GM12873 (cell line): ENCODE results near the gene POLR2J3.
"Not testable (repeated sequence)": the region's sequence is repeated elsewhere in the genome, so short reads cannot be mapped to it uniquely, and the experiment has no call there.

Experiments used
- CTCF ChIP-seq: IDR thresholded peaks from 2 replicates; pipeline ENCODE4 v1.5.1; 2012; ENCODE audit warnings: low read depth, mild to moderate bottlenecking, moderate library complexity, low read length, control low read depth; ENCODE audit not compliant: insufficient read depth; ENCODE audit errors: missing control alignments

POLR2J3 gene

GRCh38 chr7:102572261-102573239, at the start of gene POLR2J3:
Gene POLR2J3, minus strand, starts transcription at chr7:102572583. Its CDS starts 62 bp downstream, at chr7:102572521.
- TF ChIP-seq CTCF = peak; percentile 56

- not testable (repeated sequence) for TF ChIP-seq CTCF
Measured at GRCh38 chr7:102616507-102617125, 44.2 kb upstream of the POLR2J3 start, which contains the start of gene RASA4. Gene RASA4, minus strand, starts transcription at chr7:102616756. Its CDS starts 67 bp downstream, at chr7:102616689.

GRCh38 chr7:102550808-102551422, 21.5 kb downstream of the POLR2J3 start, which contains the start of gene SPDYE2:
Gene SPDYE2, plus strand, starts transcription at chr7:102551226. Its CDS starts 2,030 bp downstream, at chr7:102553256.
- TF ChIP-seq CTCF = not testable (repeated sequence)

GRCh38 chr7:102543596-102543995, 28.8 kb downstream of the POLR2J3 start, which contains the start of gene UPK3BL2:
Gene UPK3BL2, minus strand, starts transcription at chr7:102543696. Its CDS starts 60 bp downstream, at chr7:102543636.
- not testable (repeated sequence) for TF ChIP-seq CTCF

GRCh38 chr7:102517550-102518147, 54.7 kb downstream of the POLR2J3 start, which contains the start of gene RASA4B:
Gene RASA4B, minus strand, starts transcription at chr7:102517777. Its CDS starts 67 bp downstream, at chr7:102517710.
- not testable (repeated sequence) for TF ChIP-seq CTCF
